HEK293 (cell line): ENCODE results near the gene ZC3H4.

Experiments used
- CTCF ChIA-PET: fragments of 350-600 bp; formaldehyde crosslinking; extraction: SDS; loops from one replicate; lab custom pipeline; 2021; ENCODE audit warnings: antibody characterized with exemption; lab: Yijun Ruan, JAX
- POLR2A ChIA-PET: fragments of 300-600 bp; formaldehyde crosslinking; extraction: SDS; loops from one replicate; lab custom pipeline; 2020; ENCODE audit warnings: antibody characterized with exemption, inconsistent platforms; lab: Yijun Ruan, JAX
- H3K27ac ChIP-seq: fragments of 200-500 bp; sonication (Bioruptor generic); 2 replicates; pipeline ENCODE4 v1.5.1; 2014; ENCODE audit warnings: low read depth, low read length, control low read depth, inconsistent platforms; ENCODE audit errors: extremely low read depth
- H3K36me3 ChIP-seq, 2 experiments: fragments of 200-500 bp in 1 of 2; sonication (Bioruptor generic) in 1 of 2; 1 replicate in 1 of 2; 2 replicates in 1 of 2; pipeline ENCODE4 v1.5.1; 2014 to 2017; ENCODE audit warnings: inconsistent platforms in 2 of 2, low read length in 2 of 2; ENCODE audit not compliant: control insufficient read depth in 2 of 2, insufficient read depth in 1 of 2
- H3K4me1 ChIP-seq: fragments of 200-500 bp; sonication (Bioruptor generic); 2 replicates; pipeline ENCODE4 v1.5.1; 2014; ENCODE audit warnings: mild to moderate bottlenecking, low read length, inconsistent platforms; ENCODE audit not compliant: control insufficient read depth, insufficient read depth
- H3K4me3 ChIP-seq: 2 replicates; pipeline ENCODE4 v1.5.1; 2011; ENCODE audit warnings: low read depth, mild to moderate bottlenecking, control low read depth, low read length, moderate library complexity
- H3K9me3 ChIP-seq: fragments of 200-500 bp; sonication (Bioruptor generic); 2 replicates; pipeline ENCODE4 v1.5.1; 2014; ENCODE audit warnings: low read depth, low read length, inconsistent platforms; ENCODE audit not compliant: control insufficient read depth, insufficient read depth
- GFI1B ChIP-seq: fragments of 450-650 bp; formaldehyde crosslinking; IDR thresholded peaks from 2 replicates; pipeline ENCODE4 v1.5.1; 2016; ENCODE audit warnings: missing biosample characterization, missing genetic modification characterization
- GLIS1 ChIP-seq: fragments of 450-650 bp; formaldehyde crosslinking; IDR thresholded peaks from 2 replicates; pipeline ENCODE4 v1.5.1; 2016; ENCODE audit warnings: missing biosample characterization, missing genetic modification characterization
- KLF7 ChIP-seq: fragments of 450-650 bp; formaldehyde crosslinking; IDR thresholded peaks from 2 replicates; pipeline ENCODE4 v1.5.1; 2016; ENCODE audit warnings: missing biosample characterization, missing genetic modification characterization, borderline replicate concordance
- KLF8 ChIP-seq: fragments of 450-650 bp; formaldehyde crosslinking; IDR thresholded peaks from 2 replicates; pipeline ENCODE4 v1.5.1; 2016; ENCODE audit warnings: missing biosample characterization, missing genetic modification characterization
- KLF9 ChIP-seq: fragments of 450-650 bp; formaldehyde crosslinking; IDR thresholded peaks from 2 replicates; pipeline ENCODE4 v1.5.1; 2016; ENCODE audit warnings: missing biosample characterization, missing genetic modification characterization, low read depth
- MYNN ChIP-seq: fragments of 450-650 bp; formaldehyde crosslinking; IDR thresholded peaks from 2 replicates; pipeline ENCODE4 v1.5.1; 2016; ENCODE audit warnings: missing biosample characterization, missing genetic modification characterization, borderline replicate concordance
- PRDM1 ChIP-seq: fragments of 450-650 bp; formaldehyde crosslinking; IDR thresholded peaks from 2 replicates; pipeline ENCODE4; 2016; ENCODE audit warnings: missing biosample characterization, missing genetic modification characterization
- PRDM10 ChIP-seq: fragments of 450-650 bp; formaldehyde crosslinking; IDR thresholded peaks from 2 replicates; pipeline ENCODE4 v1.5.1; 2016; ENCODE audit warnings: missing biosample characterization, missing genetic modification characterization
- REPIN1 ChIP-seq: fragments of 450-650 bp; formaldehyde crosslinking; IDR thresholded peaks from 2 replicates; pipeline ENCODE4 v1.5.1; 2017; ENCODE audit warnings: missing biosample characterization, missing genetic modification characterization, low read depth
- SCRT2 ChIP-seq: fragments of 450-650 bp; formaldehyde crosslinking; IDR thresholded peaks from 2 replicates; pipeline ENCODE4 v1.5.1; 2016; ENCODE audit warnings: missing biosample characterization, missing genetic modification characterization
- SP2 ChIP-seq: fragments of 450-650 bp; formaldehyde crosslinking; IDR thresholded peaks from 2 replicates; pipeline ENCODE4 v1.5.1; 2016; ENCODE audit warnings: missing biosample characterization, missing genetic modification characterization
- ZFP41 ChIP-seq: fragments of 450-650 bp; formaldehyde crosslinking; IDR thresholded peaks from 2 replicates; pipeline ENCODE4 v1.5.1; 2016; ENCODE audit warnings: missing biosample characterization, missing genetic modification characterization, borderline replicate concordance
- ZNF121 ChIP-seq: fragments of 450-650 bp; formaldehyde crosslinking; IDR thresholded peaks from 2 replicates; pipeline ENCODE4 v1.5.1; 2016; ENCODE audit warnings: missing biosample characterization, missing genetic modification characterization
- ZNF16 ChIP-seq: fragments of 450-650 bp; formaldehyde crosslinking; IDR thresholded peaks from 2 replicates; pipeline ENCODE4 v1.5.1; 2016; ENCODE audit warnings: low read depth, missing biosample characterization, missing genetic modification characterization
- ZNF202 ChIP-seq: fragments of 450-650 bp; formaldehyde crosslinking; IDR thresholded peaks from 2 replicates; pipeline ENCODE4 v1.5.1; 2016; ENCODE audit warnings: missing biosample characterization, missing genetic modification characterization, borderline replicate concordance
- ZNF416 ChIP-seq: fragments of 450-650 bp; formaldehyde crosslinking; IDR thresholded peaks from 2 replicates; pipeline ENCODE4 v1.5.1; 2016; ENCODE audit warnings: missing biosample characterization, missing genetic modification characterization
- ZNF549 ChIP-seq: fragments of 450-650 bp; IDR thresholded peaks from 2 replicates; pipeline ENCODE4 v1.5.1; 2018; ENCODE audit warnings: missing biosample characterization, missing genetic modification characterization, mild to moderate bottlenecking, inconsistent platforms, moderate library complexity
- ZNF571 ChIP-seq: fragments of 450-650 bp; formaldehyde crosslinking; IDR thresholded peaks from 2 replicates; pipeline ENCODE4 v1.5.0; 2017; ENCODE audit warnings: missing biosample characterization, missing genetic modification characterization
- ZNF626 ChIP-seq: fragments of 450-650 bp; sonication (Bioruptor Pico); formaldehyde crosslinking; IDR thresholded peaks from 2 replicates; pipeline ENCODE4 v1.5.1; 2018; ENCODE audit warnings: missing biosample characterization, missing genetic modification characterization, inconsistent platforms
- ZNF658 ChIP-seq: fragments of 450-650 bp; formaldehyde crosslinking; IDR thresholded peaks from 2 replicates; pipeline ENCODE4; 2016; ENCODE audit warnings: missing biosample characterization, missing genetic modification characterization
- ZNF670 ChIP-seq: fragments of 450-650 bp; formaldehyde crosslinking; IDR thresholded peaks from 2 replicates; pipeline ENCODE4 v1.5.1; 2016; ENCODE audit warnings: missing biosample characterization, missing genetic modification characterization, low read depth
- ZNF692 ChIP-seq: fragments of 450-650 bp; formaldehyde crosslinking; IDR thresholded peaks from 2 replicates; pipeline ENCODE4 v1.5.1; 2016; ENCODE audit warnings: missing biosample characterization, missing genetic modification characterization
- ZNF76 ChIP-seq: fragments of 450-650 bp; formaldehyde crosslinking; IDR thresholded peaks from 2 replicates; pipeline ENCODE4; 2016; ENCODE audit warnings: low read depth, missing biosample characterization, missing genetic modification characterization, borderline replicate concordance
- ZNF768 ChIP-seq: fragments of 450-650 bp; formaldehyde crosslinking; IDR thresholded peaks from 2 replicates; pipeline ENCODE4 v1.5.1; 2018; ENCODE audit warnings: missing biosample characterization, mild to moderate bottlenecking, missing genetic modification characterization
- ZNF830 ChIP-seq: fragments of 450-650 bp; IDR thresholded peaks from 2 replicates; pipeline ENCODE4 v1.5.0; 2018; ENCODE audit warnings: missing biosample characterization, missing genetic modification characterization, low read depth, mild to moderate bottlenecking, moderate library complexity
- ZNF843 ChIP-seq: fragments of 450-650 bp; formaldehyde crosslinking; IDR thresholded peaks from 2 replicates; pipeline ENCODE4 v1.5.1; 2016; ENCODE audit warnings: missing biosample characterization, missing genetic modification characterization
- ZSCAN5A ChIP-seq: fragments of 450-650 bp; formaldehyde crosslinking; IDR thresholded peaks from 2 replicates; pipeline ENCODE4 v1.5.1; 2016; ENCODE audit warnings: missing biosample characterization, missing genetic modification characterization
- TF ChIP-seq, protein P1 (sequence below): fragments of 450-650 bp; formaldehyde crosslinking; IDR thresholded peaks from 2 replicates; pipeline ENCODE4 v1.5.1; 2017; ENCODE audit warnings: missing biosample characterization, missing genetic modification characterization

ZC3H4 gene

DNA sequence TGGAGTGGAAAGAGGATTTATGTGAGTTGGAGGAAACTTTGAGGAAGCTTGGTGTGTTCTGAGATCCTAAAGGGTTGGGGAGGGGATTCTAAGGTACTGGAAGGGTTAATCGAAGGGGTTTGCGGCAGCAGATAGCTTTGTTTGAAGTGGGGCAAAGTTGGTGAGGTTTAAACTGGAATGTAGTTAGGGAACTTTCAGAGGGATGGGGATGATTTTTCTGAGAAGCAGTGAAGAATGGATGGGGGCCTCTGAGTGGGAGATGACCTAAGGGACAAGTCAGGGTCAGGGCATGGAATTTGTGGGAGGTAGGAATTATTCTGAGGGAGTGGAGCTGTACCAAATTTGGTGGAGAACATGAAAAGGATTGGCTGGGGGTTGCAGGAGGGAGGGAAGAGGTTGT lies 21.0 kb upstream of the ZC3H4 start (continued):
- TF ChIP-seq SCRT2 (tag by site-specific recombination), result no peak
- TF ChIP-seq SP2, result no peak

- Histone ChIP-seq H3K4me3 (no peak overlapping the region), H3K4me1 (peaks cover 22% of the 10 kb centered on the region), H3K36me3 (peaks cover 8 to 37% of the 10 kb centered on the region in 2 experiments; a peak in 2 of 3 replicates), H3K27ac (peak overlapping the region; percentile 92), H3K9me3 (no peaks in the 10 kb centered on the region)
- ChIA-PET POLR2A (interaction anchor here (0.6 to 3.6 kb wide), 5 partner anchors 9 to 99 kb away, joined by 4 to 86 read pairs (median 9); partner anchors contain the start of gene ZC3H4), CTCF (interaction anchor here (0.5 to 2.5 kb wide), 8 partner anchors 11 to 1017 kb away, joined by 3 to 11 read pairs (median 7); no protein-coding TSS in a partner anchor)
- no peak for TF ChIP-seq ZNF768 (tag by site-specific recombination)
- TF ChIP-seq ZNF202, result no peak
- no peak for TF ChIP-seq ZFP41 (tag by site-specific recombination)
- TF ChIP-seq ZNF16 (tag by site-specific recombination), result no peak
- peak; percentile 46 for TF ChIP-seq GLIS1
- TF ChIP-seq PRDM1 (tag by site-specific recombination), result no peak
- TF ChIP-seq ZNF626 (tag by site-specific recombination), result no peak
- TF ChIP-seq ZNF549 (tag by site-specific recombination), result no peak
- 0 out of 2 replicates have a peak, but pooled peaks have one; percentile 41 for TF ChIP-seq GFI1B (tag by site-specific recombination)
- TF ChIP-seq KLF7 (tag by site-specific recombination), result no peak
- TF ChIP-seq ZNF843 (tag by site-specific recombination), result 0 out of 2 replicates have a peak, but pooled peaks have one; percentile 20
- TF ChIP-seq ZNF416 (tag by site-specific recombination), result no peak
- TF ChIP-seq PRDM10 (tag by site-specific recombination), result peak; percentile 89
- TF ChIP-seq ZNF571 (tag by site-specific recombination), result no peak
- peak; percentile 54; the same call in 1 of the 2 replicates for TF ChIP-seq KLF8
- 0 out of 2 replicates have a peak, but pooled peaks have one; percentile 31 for TF ChIP-seq ZNF692
- TF ChIP-seq ZNF76 (tag by site-specific recombination), result 0 out of 2 replicates have a peak, but pooled peaks have one; percentile 33
- TF ChIP-seq MYNN (tag by site-specific recombination), result no peak
- no peak for TF ChIP-seq ZSCAN5A (tag by site-specific recombination)
- no peak for TF ChIP-seq ZNF670 (tag by site-specific recombination)
- TF ChIP-seq ZNF830 (tag by site-specific recombination), result no peak
- peak; percentile 91 for TF ChIP-seq ZNF121 (tag by site-specific recombination)
- TF ChIP-seq, protein P1, sequence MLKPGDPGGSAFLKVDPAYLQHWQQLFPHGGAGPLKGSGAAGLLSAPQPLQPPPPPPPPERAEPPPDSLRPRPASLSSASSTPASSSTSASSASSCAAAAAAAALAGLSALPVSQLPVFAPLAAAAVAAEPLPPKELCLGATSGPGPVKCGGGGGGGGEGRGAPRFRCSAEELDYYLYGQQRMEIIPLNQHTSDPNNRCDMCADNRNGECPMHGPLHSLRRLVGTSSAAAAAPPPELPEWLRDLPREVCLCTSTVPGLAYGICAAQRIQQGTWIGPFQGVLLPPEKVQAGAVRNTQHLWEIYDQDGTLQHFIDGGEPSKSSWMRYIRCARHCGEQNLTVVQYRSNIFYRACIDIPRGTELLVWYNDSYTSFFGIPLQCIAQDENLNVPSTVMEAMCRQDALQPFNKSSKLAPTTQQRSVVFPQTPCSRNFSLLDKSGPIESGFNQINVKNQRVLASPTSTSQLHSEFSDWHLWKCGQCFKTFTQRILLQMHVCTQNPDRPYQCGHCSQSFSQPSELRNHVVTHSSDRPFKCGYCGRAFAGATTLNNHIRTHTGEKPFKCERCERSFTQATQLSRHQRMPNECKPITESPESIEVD, result no peak; the same call in 1 of the 2 replicates
- TF ChIP-seq ZNF658, result no peak
- no peak for TF ChIP-seq REPIN1 (tag by site-specific recombination)
- no peak for TF ChIP-seq KLF9 (tag by site-specific recombination)
Observed at GRCh38 chr19:47133021-47133471, 19.5 kb upstream of the ZC3H4 start.
